IPS DF 19.7 (cell line): ENCODE measurements around the gene STPG4.
"Not testable (repeated sequence)": the region's sequence is repeated elsewhere in the genome, so short reads cannot be mapped to it uniquely, and the experiment has no call there.

Experiments used
- DNase-seq: peaks from one replicate; pipeline ENCODE4 v3.0.0-alpha.2; 2013; ENCODE audit warnings: low read depth, low spot score

The STPG4 gene

GRCh38 chr2:47128705-47129104, 26.4 kb downstream of the STPG4 start:
- no peak for DNase-seq

GRCh38 chr2:47127862-47128543, 27.1 kb downstream of the STPG4 start:
- DNase-seq, result no peak

- no peak for DNase-seq
Observed at GRCh38 chr2:47126783-47127182, 28.3 kb downstream of the STPG4 start.

- DNase-seq, result not testable (repeated sequence)
Observed at GRCh38 chr2:47124740-47125139, 30.4 kb downstream of the STPG4 start.

- not testable (repeated sequence) for DNase-seq
Observed at GRCh38 chr2:47120424-47120823, 34.7 kb downstream of the STPG4 start.

- DNase-seq, result no peak
Observed at GRCh38 chr2:47119001-47119400, 36.1 kb downstream of the STPG4 start.

GRCh38 chr2:47118581-47118980, 36.5 kb downstream of the STPG4 start:
- DNase-seq, result no peak

- no peak for DNase-seq
Observed at GRCh38 chr2:47112665-47113435, 42.3 kb downstream of the STPG4 start.

- DNase-seq, result no peak
Observed at GRCh38 chr2:47109680-47110079, 45.4 kb downstream of the STPG4 start.

GRCh38 chr2:47109007-47109375, 46.1 kb downstream of the STPG4 start:
- no peak for DNase-seq

- not testable (repeated sequence) for DNase-seq
Observed at GRCh38 chr2:47108267-47109006, 46.7 kb downstream of the STPG4 start.

GRCh38 chr2:47107201-47107600, 47.9 kb downstream of the STPG4 start:
- DNase-seq, result not testable (repeated sequence)

- DNase-seq, result not testable (repeated sequence)
Observed at GRCh38 chr2:47106231-47106630, 48.9 kb downstream of the STPG4 start.

- not testable (repeated sequence) for DNase-seq
Observed at GRCh38 chr2:47099712-47100111, 55.4 kb downstream of the STPG4 start.

- no peak for DNase-seq
Observed at GRCh38 chr2:47098953-47099352, 56.2 kb downstream of the STPG4 start.

GRCh38 chr2:47097563-47097962, 57.5 kb downstream of the STPG4 start:
- no peak for DNase-seq

GRCh38 chr2:47096451-47096850, 58.7 kb downstream of the STPG4 start:
- DNase-seq, result no peak

- DNase-seq, result no peak
Observed at GRCh38 chr2:47095349-47096020, 59.6 kb downstream of the STPG4 start.

GRCh38 chr2:47094511-47095142, 60.5 kb downstream of the STPG4 start:
- no peak for DNase-seq

- DNase-seq, result no peak
Observed at GRCh38 chr2:47093626-47094025, 61.5 kb downstream of the STPG4 start.

GRCh38 chr2:47092465-47092864, 62.6 kb downstream of the STPG4 start:
- no peak for DNase-seq
